HEK293 (cell line): ENCODE measurements around the gene ANKRD35.

Experiments used
- CTCF ChIA-PET: fragments of 350-600 bp; formaldehyde crosslinking; extraction: SDS; loops from one replicate; lab custom pipeline; 2021; ENCODE audit warnings: antibody characterized with exemption; lab: Yijun Ruan, JAX
- POLR2A ChIA-PET: fragments of 300-600 bp; formaldehyde crosslinking; extraction: SDS; loops from one replicate; lab custom pipeline; 2020; ENCODE audit warnings: antibody characterized with exemption, inconsistent platforms; lab: Yijun Ruan, JAX
- H3K27ac ChIP-seq: fragments of 200-500 bp; sonication (Bioruptor generic); 2 replicates; pipeline ENCODE4 v1.5.1; 2014; ENCODE audit warnings: low read depth, low read length, control low read depth, inconsistent platforms; ENCODE audit errors: extremely low read depth
- H3K36me3 ChIP-seq, 2 experiments: fragments of 200-500 bp in 1 of 2; sonication (Bioruptor generic) in 1 of 2; 1 replicate in 1 of 2; 2 replicates in 1 of 2; pipeline ENCODE4 v1.5.1; 2014 to 2017; ENCODE audit warnings: inconsistent platforms in 2 of 2, low read length in 2 of 2; ENCODE audit not compliant: control insufficient read depth in 2 of 2, insufficient read depth in 1 of 2
- H3K4me1 ChIP-seq: fragments of 200-500 bp; sonication (Bioruptor generic); 2 replicates; pipeline ENCODE4 v1.5.1; 2014; ENCODE audit warnings: mild to moderate bottlenecking, low read length, inconsistent platforms; ENCODE audit not compliant: control insufficient read depth, insufficient read depth
- H3K4me3 ChIP-seq: 2 replicates; pipeline ENCODE4 v1.5.1; 2011; ENCODE audit warnings: low read depth, mild to moderate bottlenecking, control low read depth, low read length, moderate library complexity
- H3K9me3 ChIP-seq: fragments of 200-500 bp; sonication (Bioruptor generic); 2 replicates; pipeline ENCODE4 v1.5.1; 2014; ENCODE audit warnings: low read depth, low read length, inconsistent platforms; ENCODE audit not compliant: control insufficient read depth, insufficient read depth
- AEBP2 ChIP-seq: fragments of 450-650 bp; formaldehyde crosslinking; IDR thresholded peaks from 2 replicates; pipeline ENCODE4 v1.5.1; 2016; ENCODE audit warnings: missing biosample characterization, missing genetic modification characterization, borderline replicate concordance
- KLF1 ChIP-seq: fragments of 450-650 bp; formaldehyde crosslinking; IDR thresholded peaks from 2 replicates; pipeline ENCODE4 v1.5.1; 2016; ENCODE audit warnings: missing biosample characterization, missing genetic modification characterization
- PRDM6 ChIP-seq: fragments of 450-650 bp; formaldehyde crosslinking; IDR thresholded peaks from 2 replicates; pipeline ENCODE4 v1.5.1; 2017; ENCODE audit warnings: missing biosample characterization, missing genetic modification characterization
- SCRT1 ChIP-seq: fragments of 450-650 bp; formaldehyde crosslinking; IDR thresholded peaks from 2 replicates; pipeline ENCODE4 v1.5.1; 2016; ENCODE audit warnings: missing biosample characterization, missing genetic modification characterization, borderline replicate concordance
- SCRT2 ChIP-seq: fragments of 450-650 bp; formaldehyde crosslinking; IDR thresholded peaks from 2 replicates; pipeline ENCODE4 v1.5.1; 2016; ENCODE audit warnings: missing biosample characterization, missing genetic modification characterization
- SP2 ChIP-seq: fragments of 450-650 bp; formaldehyde crosslinking; IDR thresholded peaks from 2 replicates; pipeline ENCODE4 v1.5.1; 2016; ENCODE audit warnings: missing biosample characterization, missing genetic modification characterization
- SP3 ChIP-seq: fragments of 450-650 bp; formaldehyde crosslinking; IDR thresholded peaks from 2 replicates; pipeline ENCODE4 v1.5.1; 2016; ENCODE audit warnings: missing biosample characterization, missing genetic modification characterization
- TCF7L2 ChIP-seq: IDR thresholded peaks from 2 replicates; pipeline ENCODE4 v1.6.1; 2011; ENCODE audit warnings: low read depth, mild to moderate bottlenecking, inconsistent platforms, low read length, moderate library complexity, borderline replicate concordance
- YY1 ChIP-seq: fragments of 450-650 bp; formaldehyde crosslinking; IDR thresholded peaks from 2 replicates; pipeline ENCODE4 v1.5.1; 2018; ENCODE audit warnings: missing biosample characterization, missing genetic modification characterization
- ZNF112 ChIP-seq: fragments of 450-650 bp; formaldehyde crosslinking; IDR thresholded peaks from 2 replicates; pipeline ENCODE4 v1.5.0; 2017; ENCODE audit warnings: missing biosample characterization, missing genetic modification characterization
- ZNF174 ChIP-seq: fragments of 450-650 bp; formaldehyde crosslinking; IDR thresholded peaks from 2 replicates; pipeline ENCODE4 v1.5.0; 2017; ENCODE audit warnings: missing biosample characterization, mild to moderate bottlenecking, missing genetic modification characterization
- ZNF2 ChIP-seq: fragments of 450-650 bp; formaldehyde crosslinking; IDR thresholded peaks from 2 replicates; pipeline ENCODE4 v1.5.1; 2016; ENCODE audit warnings: missing biosample characterization, missing genetic modification characterization
- ZNF221 ChIP-seq: fragments of 450-650 bp; formaldehyde crosslinking; IDR thresholded peaks from 2 replicates; pipeline ENCODE4 v1.5.1; 2017; ENCODE audit warnings: missing biosample characterization, missing genetic modification characterization, borderline replicate concordance
- ZNF341 ChIP-seq: fragments of 450-650 bp; formaldehyde crosslinking; IDR thresholded peaks from 2 replicates; pipeline ENCODE4; 2016; ENCODE audit warnings: low read depth, missing biosample characterization, missing genetic modification characterization
- ZNF391 ChIP-seq: fragments of 450-650 bp; formaldehyde crosslinking; IDR thresholded peaks from 2 replicates; pipeline ENCODE4 v1.5.1; 2016; ENCODE audit warnings: low read depth, missing biosample characterization, missing genetic modification characterization, borderline replicate concordance
- ZNF416 ChIP-seq: fragments of 450-650 bp; formaldehyde crosslinking; IDR thresholded peaks from 2 replicates; pipeline ENCODE4 v1.5.1; 2016; ENCODE audit warnings: missing biosample characterization, missing genetic modification characterization
- ZNF48 ChIP-seq: fragments of 450-650 bp; formaldehyde crosslinking; IDR thresholded peaks from 2 replicates; pipeline ENCODE4 v1.5.1; 2016; ENCODE audit warnings: missing biosample characterization, missing genetic modification characterization
- ZNF529 ChIP-seq: fragments of 450-650 bp; formaldehyde crosslinking; IDR thresholded peaks from 2 replicates; pipeline ENCODE4 v1.5.1; 2017; ENCODE audit warnings: missing genetic modification characterization, missing biosample characterization; ENCODE audit not compliant: insufficient replicate concordance
- ZNF549 ChIP-seq: fragments of 450-650 bp; IDR thresholded peaks from 2 replicates; pipeline ENCODE4 v1.5.1; 2018; ENCODE audit warnings: missing biosample characterization, missing genetic modification characterization, mild to moderate bottlenecking, inconsistent platforms, moderate library complexity
- ZNF624 ChIP-seq: fragments of 450-650 bp; formaldehyde crosslinking; IDR thresholded peaks from 2 replicates; pipeline ENCODE4 v1.5.1; 2017; ENCODE audit warnings: missing biosample characterization, missing genetic modification characterization
- ZSCAN23 ChIP-seq: fragments of 450-650 bp; formaldehyde crosslinking; IDR thresholded peaks from 2 replicates; pipeline ENCODE4 v1.5.1; 2016; ENCODE audit warnings: missing biosample characterization, missing genetic modification characterization

The ANKRD35 gene

GRCh38 chr1:145895471-145895870, 9.8 kb upstream of the ANKRD35 start:
- POLR2A ChIA-PET, result no interaction called here
- H3K36me3 ChIP-seq, result no peaks in the 10 kb centered on the region
- no peak for TF ChIP-seq ZNF221
- no peak for TF ChIP-seq ZNF529
- TF ChIP-seq ZNF112 (tag by site-specific recombination), result no peak
- no peak for TF ChIP-seq PRDM6 (tag by site-specific recombination)
- no peak for TF ChIP-seq ZSCAN23 (tag by site-specific recombination)
- no peak for TF ChIP-seq ZNF391

GRCh38 chr1:145893306-145894055, 7.8 kb upstream of the ANKRD35 start:
- no peak for TF ChIP-seq SP2 (tag by site-specific recombination)
- no peak for TF ChIP-seq ZNF2 (tag by site-specific recombination)
- TF ChIP-seq ZNF341 (tag by site-specific recombination), result no peak
- no peak for TF ChIP-seq SP3 (tag by site-specific recombination)
- TF ChIP-seq YY1 (tag by site-specific recombination), result no peak
- no peak for TF ChIP-seq ZNF624 (tag by site-specific recombination)
- no peak for TF ChIP-seq ZNF174 (tag by site-specific recombination)
- no peak for TF ChIP-seq ZNF48 (tag by site-specific recombination)
- TF ChIP-seq SCRT1, result no peak
- no peak for TF ChIP-seq KLF1 (tag by site-specific recombination)
- no peak for TF ChIP-seq ZNF416 (tag by site-specific recombination)
- no peak for TF ChIP-seq SCRT2 (tag by site-specific recombination)
- TF ChIP-seq ZNF549 (tag by site-specific recombination), result no peak
- no peak for TF ChIP-seq AEBP2 (tag by site-specific recombination)
- TF ChIP-seq TCF7L2, result no peak
- H3K4me1 ChIP-seq, result peaks cover 15% of the 10 kb centered on the region
- no peaks in the 10 kb centered on the region for H3K9me3 ChIP-seq
- peak overlapping the region; percentile 6; the same call in 1 of the 2 replicates for H3K27ac ChIP-seq
- ChIA-PET POLR2A (interaction anchor here (2.1 to 2.7 kb wide), 2 partner anchors 15 to 34 kb away, joined by 9 to 41 read pairs; partner anchors contain the start of gene PIAS3), CTCF (interaction anchor here (0.6 to 11.9 kb wide), 12 partner anchors 8 to 128 kb away, joined by 3 to 222 read pairs (median 18); partner anchors contain the start of genes HJV, ITGA10 and NUDT17)
- H3K36me3 ChIP-seq, result no peaks in the 10 kb centered on the region
- no peak overlapping the region for H3K4me3 ChIP-seq

More at GRCh38 chr1:145895471-145895870, 9.8 kb upstream of the ANKRD35 start:
- no peak overlapping the region for H3K4me3 ChIP-seq
- peaks cover 15% of the 10 kb centered on the region for H3K4me1 ChIP-seq
- CTCF ChIA-PET, result interaction anchor here (0.7 to 11.9 kb wide), 5 partner anchors 10 to 112 kb away, joined by 3 to 222 read pairs (median 4); partner anchors contain the start of genes ANKRD35 and ITGA10
- no peak overlapping the region for H3K27ac ChIP-seq
- H3K9me3 ChIP-seq, result no peaks in the 10 kb centered on the region
